GM23338 (cell line): ENCODE results near the gene KLRK1. TPM values are rescaled to one million over a fixed set of nuclear protein-coding genes. Genes with fewer than 3 reads are reported as not detected.
A peak's percentile ranks its signal among the peaks of the same experiment; 100 is the strongest.
"Not testable (repeated sequence)": the region's sequence is repeated elsewhere in the genome, so short reads cannot be mapped to it uniquely, and the experiment has no call there.

Experiments used
- ATAC-seq: fragments of 200-7000 bp; cut with Tn5 transposase; 3 replicates; pipeline ENCODE4 v1.9.1; 2020
- DNase-seq: peaks from one replicate; pipeline ENCODE4 v3.0.0-alpha.2; 2015; ENCODE audit warnings: low spot score
- H2AFZ ChIP-seq: fragments of 200-600 bp; sonication (generic); 2 replicates; pipeline ENCODE4 v1.8.0; 2016; ENCODE audit warnings: antibody characterized with exemption, mild to moderate bottlenecking, moderate library complexity
- H3F3A ChIP-seq: fragments of 200-600 bp; sonication (generic); replicated peaks from 2 replicates; pipeline ENCODE4 v1.8.0; 2017; ENCODE audit warnings: antibody characterized with exemption, mixed run types, low read depth
- H3K27ac ChIP-seq: fragments of 200-600 bp; sonication (generic); 2 replicates; pipeline ENCODE4 v1.6.1; 2016; ENCODE audit warnings: low read depth
- H3K27me3 ChIP-seq: fragments of 200-600 bp; sonication (generic); 2 replicates; pipeline ENCODE4 v1.8.0; 2016; ENCODE audit warnings: mild to moderate bottlenecking, mixed run types, moderate library complexity; ENCODE audit not compliant: insufficient read depth
- H3K36me3 ChIP-seq: fragments of 200-600 bp; sonication (generic); 2 replicates; pipeline ENCODE4 v1.8.0; 2016; ENCODE audit warnings: mild to moderate bottlenecking; ENCODE audit not compliant: insufficient read depth
- H3K4me1 ChIP-seq: fragments of 200-600 bp; sonication (generic); 2 replicates; pipeline ENCODE4 v1.8.0; 2016; ENCODE audit warnings: mild to moderate bottlenecking, moderate library complexity; ENCODE audit not compliant: insufficient read depth
- H3K4me2 ChIP-seq: fragments of 200-600 bp; sonication (generic); 2 replicates; pipeline ENCODE4 v1.7.1; 2017; ENCODE audit warnings: mixed run types
- H3K4me3 ChIP-seq: fragments of 200-600 bp; sonication (generic); 2 replicates; pipeline ENCODE4 v1.6.1; 2016; ENCODE audit warnings: mixed run types
- H3K79me2 ChIP-seq: fragments of 200-600 bp; sonication (generic); replicated peaks from 2 replicates; pipeline ENCODE4 v1.8.0; 2017; ENCODE audit warnings: mild to moderate bottlenecking; ENCODE audit not compliant: insufficient read depth
- H3K9me2 ChIP-seq: fragments of 200-600 bp; sonication (generic); 2 replicates; pipeline ENCODE4 v1.8.0; 2017; ENCODE audit not compliant: insufficient read depth
- H4K20me1 ChIP-seq: fragments of 200-600 bp; sonication (generic); replicated peaks from 2 replicates; pipeline ENCODE4 v1.8.0; 2017; ENCODE audit warnings: mild to moderate bottlenecking; ENCODE audit not compliant: insufficient read depth
- H3K27ac Mint-ChIP-seq: 2 replicates; pipeline ENCODE4 v1.8.0; 2020; ENCODE audit warnings: inconsistent platforms, mild to moderate bottlenecking, moderate library complexity, mixed read lengths
- H3K27me3 Mint-ChIP-seq: 3 replicates; pipeline ENCODE4 v1.8.0; 2022; ENCODE audit warnings: low read depth, mild to moderate bottlenecking, moderate library complexity, mixed read lengths, inconsistent platforms; ENCODE audit not compliant: insufficient read depth, poor library complexity
- H3K36me3 Mint-ChIP-seq: 3 replicates; pipeline ENCODE4 v1.8.0; 2021; ENCODE audit warnings: low read depth, mild to moderate bottlenecking, inconsistent platforms, moderate library complexity, mixed read lengths
- H3K4me1 Mint-ChIP-seq: 3 replicates; pipeline ENCODE4 v1.8.0; 2020; ENCODE audit warnings: mild to moderate bottlenecking, inconsistent platforms, mixed read lengths
- H3K4me3 Mint-ChIP-seq: 3 replicates; pipeline ENCODE4 v1.8.0; 2021; ENCODE audit warnings: moderate library complexity, mild to moderate bottlenecking, inconsistent platforms, mixed read lengths
- H3K9me3 Mint-ChIP-seq: 3 replicates; pipeline ENCODE4 v1.8.0; 2020; ENCODE audit warnings: moderate library complexity, mild to moderate bottlenecking, inconsistent platforms, mixed read lengths
- EZH2phosphoT487 ChIP-seq: fragments of 200-600 bp; sonication (generic); IDR thresholded peaks from one replicate; pipeline ENCODE4 v1.8.1; 2018; ENCODE audit warnings: antibody characterized with exemption; ENCODE audit not compliant: unreplicated experiment
- JUNB ChIP-seq: IDR thresholded peaks from one replicate; pipeline ENCODE4 v1.6.1; 2016; ENCODE audit warnings: antibody characterized with exemption; ENCODE audit not compliant: unreplicated experiment
- NANOG ChIP-seq: IDR thresholded peaks from 2 replicates; pipeline ENCODE4 v1.6.1; 2016; ENCODE audit warnings: antibody characterized with exemption, borderline replicate concordance
- POLR2AphosphoS5 ChIP-seq: IDR thresholded peaks from 2 replicates; pipeline ENCODE4 v1.6.1; 2016; ENCODE audit warnings: antibody characterized with exemption, low read depth
- ZNF114 ChIP-seq: fragments of 250-450 bp; sonication (Bioruptor Pico); IDR thresholded peaks from 2 replicates; pipeline ENCODE4 v1.5.0; 2020; ENCODE audit warnings: mild to moderate bottlenecking, moderate library complexity
- ZNF331 ChIP-seq: fragments of 250-450 bp; sonication (Bioruptor Pico); IDR thresholded peaks from 2 replicates; pipeline ENCODE4 v1.5.0; 2020; ENCODE audit warnings: low read depth, mild to moderate bottlenecking, moderate library complexity
- polyA plus RNA-seq: library from polyadenylated mRNA; unstranded; fragments of >200 nt; fragmentation: Nextera tagmentation; extraction: Ambion mirVana; gene quantifications from 2 replicates; pipeline ENCODE4 v1.2.1, GENCODE V29; 2016
- total RNA-seq: library from RNA; depleted of rRNA; stranded (reverse); fragments of >200 nt; shearing (Covaris generic); gene quantifications from 2 replicates; pipeline ENCODE4 v1.2.3, GENCODE V29; 2014
- TF ChIP-seq, protein P1 (sequence below): IDR thresholded peaks from one replicate; pipeline ENCODE4 v1.6.1; 2018; ENCODE audit warnings: antibody characterized with exemption; ENCODE audit not compliant: unreplicated experiment
- TF ChIP-seq, protein P2 (sequence below), 2 experiments: fragments of 200-600 bp in 1 of 2; sonication (generic) in 1 of 2; conservative IDR thresholded peaks; 2 replicates each; pipeline versions ENCODE4 v1.5.1 to v1.6.1; 2016 to 2017; ENCODE audit warnings: antibody characterized with exemption in 2 of 2, low read depth in 2 of 2, mild to moderate bottlenecking in 2 of 2, moderate library complexity in 1 of 2
- TF ChIP-seq, protein P3 (sequence below): fragments of 250-450 bp; sonication (Bioruptor Pico); IDR thresholded peaks from 2 replicates; pipeline ENCODE4 v1.5.0; 2020; ENCODE audit warnings: mild to moderate bottlenecking, moderate library complexity

KLRK1 gene
- total and polyA plus RNA-seq, 2 experiments from 2014 or later, result not detected

DNA sequence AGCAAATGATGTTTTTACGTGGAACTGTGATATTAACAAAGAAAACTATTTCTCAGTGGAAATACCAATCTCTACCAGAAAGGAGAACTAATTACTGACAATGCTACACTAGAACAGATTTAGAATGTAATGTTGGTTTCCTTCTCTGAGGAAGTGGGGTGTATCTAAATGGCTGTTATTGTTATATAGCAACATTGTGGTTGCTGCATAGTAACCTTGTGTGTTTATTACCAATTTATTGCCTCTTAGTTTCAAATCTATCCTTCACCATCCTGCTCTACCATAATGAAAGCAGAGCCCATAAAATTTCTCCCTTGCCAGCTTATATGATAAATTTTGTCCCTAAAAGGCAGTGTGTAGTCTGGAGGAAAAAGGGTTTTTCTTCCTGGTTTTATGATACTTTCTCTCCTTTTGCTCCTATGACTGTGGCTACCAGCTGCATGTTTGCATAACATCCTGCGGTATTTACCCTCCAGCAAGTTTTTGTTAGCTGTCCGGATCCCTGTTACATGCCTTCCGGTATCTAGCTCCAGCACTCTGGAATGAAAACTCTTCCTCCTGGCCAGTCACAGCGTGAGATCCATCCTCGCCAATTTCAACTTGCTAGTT is 5.7 kb upstream of the KLRK1 start:
- no peaks in the 10 kb centered on the region for H3K9me2 ChIP-seq
- TF ChIP-seq, protein P1, sequence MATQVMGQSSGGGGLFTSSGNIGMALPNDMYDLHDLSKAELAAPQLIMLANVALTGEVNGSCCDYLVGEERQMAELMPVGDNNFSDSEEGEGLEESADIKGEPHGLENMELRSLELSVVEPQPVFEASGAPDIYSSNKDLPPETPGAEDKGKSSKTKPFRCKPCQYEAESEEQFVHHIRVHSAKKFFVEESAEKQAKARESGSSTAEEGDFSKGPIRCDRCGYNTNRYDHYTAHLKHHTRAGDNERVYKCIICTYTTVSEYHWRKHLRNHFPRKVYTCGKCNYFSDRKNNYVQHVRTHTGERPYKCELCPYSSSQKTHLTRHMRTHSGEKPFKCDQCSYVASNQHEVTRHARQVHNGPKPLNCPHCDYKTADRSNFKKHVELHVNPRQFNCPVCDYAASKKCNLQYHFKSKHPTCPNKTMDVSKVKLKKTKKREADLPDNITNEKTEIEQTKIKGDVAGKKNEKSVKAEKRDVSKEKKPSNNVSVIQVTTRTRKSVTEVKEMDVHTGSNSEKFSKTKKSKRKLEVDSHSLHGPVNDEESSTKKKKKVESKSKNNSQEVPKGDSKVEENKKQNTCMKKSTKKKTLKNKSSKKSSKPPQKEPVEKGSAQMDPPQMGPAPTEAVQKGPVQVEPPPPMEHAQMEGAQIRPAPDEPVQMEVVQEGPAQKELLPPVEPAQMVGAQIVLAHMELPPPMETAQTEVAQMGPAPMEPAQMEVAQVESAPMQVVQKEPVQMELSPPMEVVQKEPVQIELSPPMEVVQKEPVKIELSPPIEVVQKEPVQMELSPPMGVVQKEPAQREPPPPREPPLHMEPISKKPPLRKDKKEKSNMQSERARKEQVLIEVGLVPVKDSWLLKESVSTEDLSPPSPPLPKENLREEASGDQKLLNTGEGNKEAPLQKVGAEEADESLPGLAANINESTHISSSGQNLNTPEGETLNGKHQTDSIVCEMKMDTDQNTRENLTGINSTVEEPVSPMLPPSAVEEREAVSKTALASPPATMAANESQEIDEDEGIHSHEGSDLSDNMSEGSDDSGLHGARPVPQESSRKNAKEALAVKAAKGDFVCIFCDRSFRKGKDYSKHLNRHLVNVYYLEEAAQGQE, result no peak
- TF ChIP-seq ZNF114 (CRISPR knock-in tag) (no peak), EZH2phosphoT487 (no peak), ZNF331 (CRISPR knock-in tag) (no peak), POLR2AphosphoS5 (no peak), JUNB (no peak), NANOG (no peak)
- TF ChIP-seq, protein P2, sequence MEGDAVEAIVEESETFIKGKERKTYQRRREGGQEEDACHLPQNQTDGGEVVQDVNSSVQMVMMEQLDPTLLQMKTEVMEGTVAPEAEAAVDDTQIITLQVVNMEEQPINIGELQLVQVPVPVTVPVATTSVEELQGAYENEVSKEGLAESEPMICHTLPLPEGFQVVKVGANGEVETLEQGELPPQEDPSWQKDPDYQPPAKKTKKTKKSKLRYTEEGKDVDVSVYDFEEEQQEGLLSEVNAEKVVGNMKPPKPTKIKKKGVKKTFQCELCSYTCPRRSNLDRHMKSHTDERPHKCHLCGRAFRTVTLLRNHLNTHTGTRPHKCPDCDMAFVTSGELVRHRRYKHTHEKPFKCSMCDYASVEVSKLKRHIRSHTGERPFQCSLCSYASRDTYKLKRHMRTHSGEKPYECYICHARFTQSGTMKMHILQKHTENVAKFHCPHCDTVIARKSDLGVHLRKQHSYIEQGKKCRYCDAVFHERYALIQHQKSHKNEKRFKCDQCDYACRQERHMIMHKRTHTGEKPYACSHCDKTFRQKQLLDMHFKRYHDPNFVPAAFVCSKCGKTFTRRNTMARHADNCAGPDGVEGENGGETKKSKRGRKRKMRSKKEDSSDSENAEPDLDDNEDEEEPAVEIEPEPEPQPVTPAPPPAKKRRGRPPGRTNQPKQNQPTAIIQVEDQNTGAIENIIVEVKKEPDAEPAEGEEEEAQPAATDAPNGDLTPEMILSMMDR (conservative IDR thresholded peaks at IDR 0.05; ENCODE audit: low read depth in 2 of 2), result no peak
- TF ChIP-seq, protein P3, sequence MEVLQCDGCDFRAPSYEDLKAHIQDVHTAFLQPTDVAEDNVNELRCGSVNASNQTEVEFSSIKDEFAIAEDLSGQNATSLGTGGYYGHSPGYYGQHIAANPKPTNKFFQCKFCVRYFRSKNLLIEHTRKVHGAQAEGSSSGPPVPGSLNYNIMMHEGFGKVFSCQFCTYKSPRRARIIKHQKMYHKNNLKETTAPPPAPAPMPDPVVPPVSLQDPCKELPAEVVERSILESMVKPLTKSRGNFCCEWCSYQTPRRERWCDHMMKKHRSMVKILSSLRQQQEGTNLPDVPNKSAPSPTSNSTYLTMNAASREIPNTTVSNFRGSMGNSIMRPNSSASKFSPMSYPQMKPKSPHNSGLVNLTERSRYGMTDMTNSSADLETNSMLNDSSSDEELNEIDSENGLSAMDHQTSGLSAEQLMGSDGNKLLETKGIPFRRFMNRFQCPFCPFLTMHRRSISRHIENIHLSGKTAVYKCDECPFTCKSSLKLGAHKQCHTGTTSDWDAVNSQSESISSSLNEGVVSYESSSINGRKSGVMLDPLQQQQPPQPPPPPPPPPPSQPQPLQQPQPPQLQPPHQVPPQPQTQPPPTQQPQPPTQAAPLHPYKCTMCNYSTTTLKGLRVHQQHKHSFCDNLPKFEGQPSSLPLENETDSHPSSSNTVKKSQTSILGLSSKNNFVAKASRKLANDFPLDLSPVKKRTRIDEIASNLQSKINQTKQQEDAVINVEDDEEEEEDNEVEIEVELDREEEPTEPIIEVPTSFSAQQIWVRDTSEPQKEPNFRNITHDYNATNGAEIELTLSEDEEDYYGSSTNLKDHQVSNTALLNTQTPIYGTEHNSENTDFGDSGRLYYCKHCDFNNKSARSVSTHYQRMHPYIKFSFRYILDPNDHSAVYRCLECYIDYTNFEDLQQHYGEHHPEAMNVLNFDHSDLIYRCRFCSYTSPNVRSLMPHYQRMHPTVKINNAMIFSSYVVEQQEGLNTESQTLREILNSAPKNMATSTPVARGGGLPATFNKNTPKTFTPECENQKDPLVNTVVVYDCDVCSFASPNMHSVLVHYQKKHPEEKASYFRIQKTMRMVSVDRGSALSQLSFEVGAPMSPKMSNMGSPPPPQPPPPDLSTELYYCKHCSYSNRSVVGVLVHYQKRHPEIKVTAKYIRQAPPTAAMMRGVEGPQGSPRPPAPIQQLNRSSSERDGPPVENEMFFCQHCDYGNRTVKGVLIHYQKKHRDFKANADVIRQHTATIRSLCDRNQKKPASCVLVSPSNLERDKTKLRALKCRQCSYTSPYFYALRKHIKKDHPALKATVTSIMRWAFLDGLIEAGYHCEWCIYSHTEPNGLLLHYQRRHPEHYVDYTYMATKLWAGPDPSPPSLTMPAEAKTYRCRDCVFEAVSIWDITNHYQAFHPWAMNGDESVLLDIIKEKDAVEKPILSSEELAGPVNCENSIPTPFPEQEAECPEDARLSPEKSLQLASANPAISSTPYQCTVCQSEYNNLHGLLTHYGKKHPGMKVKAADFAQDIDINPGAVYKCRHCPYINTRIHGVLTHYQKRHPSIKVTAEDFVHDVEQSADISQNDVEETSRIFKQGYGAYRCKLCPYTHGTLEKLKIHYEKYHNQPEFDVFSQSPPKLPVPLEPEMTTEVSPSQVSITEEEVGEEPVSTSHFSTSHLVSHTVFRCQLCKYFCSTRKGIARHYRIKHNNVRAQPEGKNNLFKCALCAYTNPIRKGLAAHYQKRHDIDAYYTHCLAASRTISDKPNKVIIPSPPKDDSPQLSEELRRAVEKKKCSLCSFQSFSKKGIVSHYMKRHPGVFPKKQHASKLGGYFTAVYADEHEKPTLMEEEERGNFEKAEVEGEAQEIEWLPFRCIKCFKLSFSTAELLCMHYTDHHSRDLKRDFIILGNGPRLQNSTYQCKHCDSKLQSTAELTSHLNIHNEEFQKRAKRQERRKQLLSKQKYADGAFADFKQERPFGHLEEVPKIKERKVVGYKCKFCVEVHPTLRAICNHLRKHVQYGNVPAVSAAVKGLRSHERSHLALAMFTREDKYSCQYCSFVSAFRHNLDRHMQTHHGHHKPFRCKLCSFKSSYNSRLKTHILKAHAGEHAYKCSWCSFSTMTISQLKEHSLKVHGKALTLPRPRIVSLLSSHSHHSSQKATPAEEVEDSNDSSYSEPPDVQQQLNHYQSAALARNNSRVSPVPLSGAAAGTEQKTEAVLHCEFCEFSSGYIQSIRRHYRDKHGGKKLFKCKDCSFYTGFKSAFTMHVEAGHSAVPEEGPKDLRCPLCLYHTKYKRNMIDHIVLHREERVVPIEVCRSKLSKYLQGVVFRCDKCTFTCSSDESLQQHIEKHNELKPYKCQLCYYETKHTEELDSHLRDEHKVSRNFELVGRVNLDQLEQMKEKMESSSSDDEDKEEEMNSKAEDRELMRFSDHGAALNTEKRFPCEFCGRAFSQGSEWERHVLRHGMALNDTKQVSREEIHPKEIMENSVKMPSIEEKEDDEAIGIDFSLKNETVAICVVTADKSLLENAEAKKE (CRISPR knock-in tag), result no peak
- H3K27me3 Mint-ChIP-seq, result no peaks in the 10 kb centered on the region
- peaks cover 5% of the 10 kb centered on the region for H3K4me1 Mint-ChIP-seq
- no peak overlapping the region for H3K27ac Mint-ChIP-seq
- H3K27ac ChIP-seq, result no peak overlapping the region
- H2AFZ ChIP-seq, result peak overlapping the region; percentile 60
- H3K36me3 ChIP-seq, result no peaks in the 10 kb centered on the region
- H3F3A ChIP-seq, result no peaks in the 10 kb centered on the region
- H3K36me3 Mint-ChIP-seq, result no peaks in the 10 kb centered on the region
- no peaks in the 10 kb centered on the region for H3K9me3 Mint-ChIP-seq
- no peaks in the 10 kb centered on the region for H3K27me3 ChIP-seq
- DNase-seq (peak; percentile 13), ATAC-seq (peak; percentile 72)
- no peak overlapping the region for H3K4me3 ChIP-seq
- H3K4me3 Mint-ChIP-seq, result no peak overlapping the region
- H3K4me1 ChIP-seq, result peaks cover 3% of the 10 kb centered on the region; the same call in 1 of the 2 replicates
- no peak overlapping the region for H3K4me2 ChIP-seq
- H3K79me2 ChIP-seq, result no peaks in the 10 kb centered on the region
- no peaks in the 10 kb centered on the region for H4K20me1 ChIP-seq

DNA sequence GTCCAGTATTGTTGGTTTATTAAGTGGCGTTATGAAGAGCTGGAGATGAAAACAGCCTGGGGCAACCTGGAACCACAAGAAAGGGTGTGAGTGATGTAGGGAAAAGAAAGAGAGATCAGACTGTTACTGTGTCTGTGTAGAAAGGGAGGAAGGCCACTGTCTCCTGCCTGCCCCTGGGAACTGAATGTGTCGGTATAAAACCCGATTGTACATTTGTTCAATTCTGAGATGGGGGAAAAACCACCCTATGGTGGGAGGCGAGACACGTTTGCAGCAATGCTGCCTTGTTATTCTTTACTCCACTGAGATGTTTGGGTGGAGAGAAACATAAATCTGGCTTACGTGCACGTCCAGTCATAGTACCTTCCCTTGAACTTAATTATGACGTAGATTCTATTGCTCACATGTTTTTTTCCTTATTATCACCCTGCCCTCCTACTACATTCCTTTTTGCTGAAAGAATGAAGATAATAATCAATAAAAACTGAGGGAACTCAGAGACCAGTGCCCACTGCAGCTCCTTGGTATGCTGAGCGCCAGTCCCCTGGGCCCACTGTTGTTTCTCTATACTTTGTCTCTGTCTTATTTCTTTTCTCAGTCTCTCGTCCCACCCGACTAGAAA is 4.8 kb upstream of the KLRK1 start:
- H3K79me2 ChIP-seq, H3K9me2 ChIP-seq, H3K9me3 Mint-ChIP-seq, ATAC-seq, H3K27me3 Mint-ChIP-seq, H3K27ac Mint-ChIP-seq, H3K27ac ChIP-seq, H4K20me1 ChIP-seq, DNase-seq, H3K36me3 ChIP-seq, H3K4me2 ChIP-seq, H3K4me3 ChIP-seq, H3K4me1 ChIP-seq, H3F3A ChIP-seq, H3K27me3 ChIP-seq, H3K4me3 Mint-ChIP-seq, H3K4me1 Mint-ChIP-seq, H3K36me3 Mint-ChIP-seq: not testable (repeated sequence)
- H2AFZ ChIP-seq, result peak overlapping the region; percentile 60
